CD4-positive, alpha-beta T cell treated with Interferon alpha-2 for 1 hour (primary cell): ENCODE data around the gene WIPF2.
"Not testable (repeated sequence)": the region's sequence is repeated elsewhere in the genome, so short reads cannot be mapped to it uniquely, and the experiment has no call there.

Experiments used
- DNase-seq, 2 donors: peaks; one replicate each; pipeline ENCODE4 v3.0.0-alpha.2; 2020 to 2022

WIPF2 gene

DNA sequence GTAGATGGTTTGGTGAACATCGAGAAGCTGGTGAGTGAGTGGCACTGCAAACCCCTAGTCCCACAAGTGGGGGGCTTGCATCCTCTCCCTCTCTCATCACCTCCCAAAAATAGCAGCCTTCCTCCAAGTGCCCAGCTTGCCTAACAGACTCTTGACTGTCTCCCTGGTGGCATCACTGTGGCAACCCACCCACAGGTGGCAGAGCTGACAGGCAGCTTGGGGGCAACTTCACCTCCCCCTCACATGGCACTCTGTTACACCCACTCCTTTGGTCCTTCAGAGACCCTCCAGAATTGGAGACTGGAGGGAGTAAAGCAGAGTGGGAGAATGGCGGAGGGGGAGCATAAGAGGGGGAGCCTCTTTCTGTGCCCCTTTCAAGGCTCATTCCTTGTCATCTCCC, 26.1 kb upstream of the WIPF2 start:
- no peak for DNase-seq

DNA sequence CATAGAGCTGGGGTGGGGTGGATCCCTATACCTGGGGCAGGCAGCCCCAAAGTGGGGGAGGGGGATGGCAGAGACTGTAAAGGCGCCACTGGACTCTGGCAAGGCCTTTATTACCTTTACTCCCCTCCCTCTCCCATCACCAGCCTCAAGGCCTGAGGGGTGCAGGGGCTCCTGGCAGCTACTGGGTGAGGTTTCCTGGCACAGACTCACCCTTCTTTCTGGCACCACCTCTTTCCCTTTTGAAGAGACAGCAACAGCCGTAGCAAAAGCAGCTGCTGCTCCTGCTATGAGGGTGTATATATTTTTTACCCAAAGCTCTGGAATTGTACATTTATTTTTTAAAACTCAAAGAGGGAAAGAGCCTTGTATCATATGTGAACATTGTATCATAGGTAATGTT, 24.3 kb upstream of the WIPF2 start:
- DNase-seq: no peak

DNA sequence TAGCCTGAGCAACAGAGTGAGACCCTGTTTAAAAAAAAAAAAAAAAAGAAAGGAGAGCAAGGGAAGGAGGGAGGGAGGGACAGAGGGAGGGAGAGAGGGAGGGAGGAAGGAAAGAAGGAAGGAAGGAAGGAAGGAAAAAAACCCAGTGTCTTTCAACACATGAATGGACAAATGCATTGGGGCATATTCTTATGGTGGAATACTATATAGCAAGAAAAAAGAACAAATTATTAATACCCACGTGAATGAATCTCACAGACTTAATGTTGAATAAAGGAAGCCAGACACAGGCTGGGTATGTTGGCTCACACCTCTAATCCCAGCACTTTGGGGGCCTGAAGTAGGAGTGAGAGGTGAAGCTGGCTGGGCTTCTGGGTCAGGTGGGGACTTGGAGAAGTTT, 21.6 kb upstream of the WIPF2 start:
- no peak for DNase-seq

DNA sequence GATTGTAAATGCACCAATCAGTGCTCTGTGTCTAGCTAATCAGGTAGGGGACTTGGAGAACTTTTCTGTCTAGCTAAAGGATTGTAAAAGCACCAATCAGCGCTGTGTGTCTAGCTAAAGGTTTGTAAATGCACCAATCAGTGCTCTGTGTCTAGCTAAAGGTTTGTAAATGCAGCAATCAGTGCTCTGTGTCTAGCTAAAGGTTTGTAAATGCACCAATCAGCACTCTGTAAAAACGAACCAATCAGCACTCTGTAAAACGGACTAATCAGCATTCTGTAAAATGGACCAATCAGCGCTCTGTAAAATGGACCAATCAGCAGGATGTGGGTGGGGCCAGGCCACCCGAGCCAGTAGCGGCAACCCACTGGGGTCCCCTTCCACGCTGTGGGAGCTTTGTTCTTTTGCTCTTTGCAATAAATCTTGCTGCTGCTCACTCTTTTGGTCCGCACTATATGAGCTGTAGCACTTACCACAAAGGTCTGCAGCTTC, 21.1 kb upstream of the WIPF2 start:
- DNase-seq: peak; percentile 12 to 49

DNA sequence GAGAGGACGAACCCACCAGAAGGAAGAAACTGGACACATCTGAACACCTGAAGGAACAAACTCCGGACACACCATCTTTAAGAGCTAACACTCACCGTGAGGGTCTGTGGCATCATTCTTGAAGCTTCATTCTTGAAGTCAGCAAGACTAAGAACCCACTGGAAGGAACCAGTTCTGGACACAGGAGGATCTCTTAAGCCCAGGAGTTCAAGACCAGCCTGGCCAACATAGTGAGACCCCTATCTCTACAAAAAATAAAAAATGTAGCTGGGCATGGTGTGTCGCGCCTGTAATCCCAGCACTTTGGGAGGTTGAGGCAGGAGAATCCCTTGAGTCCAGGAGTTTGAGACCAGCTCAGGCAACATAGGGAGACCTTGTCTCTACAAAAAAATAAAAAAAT, 20.5 kb upstream of the WIPF2 start:
- DNase-seq: no peak

DNA sequence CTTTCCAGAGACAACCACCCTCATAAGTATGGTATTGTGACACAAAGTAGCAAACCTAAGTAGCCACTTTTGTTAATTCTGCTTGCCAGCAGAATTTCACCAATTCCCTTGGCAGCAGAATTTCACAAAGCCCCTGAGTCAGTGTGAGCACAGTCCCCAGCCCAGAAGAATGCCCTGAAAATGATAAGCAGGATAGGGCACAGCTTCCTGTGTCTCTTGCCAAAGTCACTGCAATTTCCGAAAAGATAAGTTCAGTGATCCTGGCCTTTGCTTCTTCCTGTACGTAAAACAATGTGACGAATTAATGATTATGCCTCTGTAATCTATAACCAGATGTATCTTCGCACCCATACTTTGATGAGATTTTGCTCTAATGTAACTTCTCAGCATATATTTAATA, 16.0 kb upstream of the WIPF2 start:
- DNase-seq: no peak

DNA sequence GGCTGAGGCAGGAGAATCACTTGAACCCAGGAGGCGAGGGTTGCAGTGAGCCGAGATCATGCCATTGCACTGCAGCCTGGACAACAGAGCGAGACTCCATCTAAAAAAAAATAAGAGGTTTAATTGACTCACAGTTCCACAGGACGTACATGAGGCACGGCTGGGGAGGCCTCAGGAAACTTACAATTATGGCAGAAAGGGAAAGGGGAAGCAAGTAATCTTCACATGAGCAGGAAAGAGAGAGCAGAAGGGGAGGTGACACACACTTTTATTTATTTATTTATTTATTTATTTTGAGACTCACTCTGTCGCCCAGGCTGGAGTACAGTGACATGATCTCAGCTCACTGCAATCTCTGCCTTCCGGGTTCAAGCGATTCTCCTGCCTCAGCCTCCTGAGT, 12.9 kb upstream of the WIPF2 start:
- not testable (repeated sequence) for DNase-seq

DNA sequence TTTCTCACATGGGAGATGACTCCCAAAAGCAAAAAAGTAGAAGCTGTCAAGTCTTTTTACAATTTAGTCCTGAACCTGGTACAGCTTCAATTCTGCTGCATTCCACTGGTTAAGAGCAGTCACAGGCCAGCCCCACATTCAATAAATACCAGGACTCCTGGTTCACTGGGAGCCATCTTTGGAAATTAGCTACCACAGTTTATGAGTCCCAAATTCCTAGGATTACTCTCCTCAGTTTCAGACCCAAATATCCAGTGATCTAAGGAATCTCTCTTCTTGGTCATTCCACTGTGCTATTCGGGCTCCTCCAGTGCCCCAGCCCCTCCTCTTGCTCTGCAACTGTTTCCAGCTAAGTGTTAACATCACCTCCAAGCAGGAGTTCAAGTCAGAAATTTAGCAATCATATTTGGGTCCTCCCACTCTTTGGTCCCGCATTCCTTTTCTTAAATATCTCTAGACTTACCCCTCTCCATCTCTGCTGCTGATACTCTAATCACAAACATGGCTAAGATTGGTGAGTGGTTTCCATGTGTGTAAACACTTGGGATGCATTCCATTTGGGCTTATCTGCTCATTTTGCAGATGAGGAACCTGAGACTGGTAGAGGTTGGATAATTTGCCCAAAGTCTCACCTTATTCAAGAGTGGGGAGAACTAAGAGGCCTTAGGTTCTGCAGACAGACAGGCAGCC, 9.6 kb upstream of the WIPF2 start:
- no peak for DNase-seq

DNA sequence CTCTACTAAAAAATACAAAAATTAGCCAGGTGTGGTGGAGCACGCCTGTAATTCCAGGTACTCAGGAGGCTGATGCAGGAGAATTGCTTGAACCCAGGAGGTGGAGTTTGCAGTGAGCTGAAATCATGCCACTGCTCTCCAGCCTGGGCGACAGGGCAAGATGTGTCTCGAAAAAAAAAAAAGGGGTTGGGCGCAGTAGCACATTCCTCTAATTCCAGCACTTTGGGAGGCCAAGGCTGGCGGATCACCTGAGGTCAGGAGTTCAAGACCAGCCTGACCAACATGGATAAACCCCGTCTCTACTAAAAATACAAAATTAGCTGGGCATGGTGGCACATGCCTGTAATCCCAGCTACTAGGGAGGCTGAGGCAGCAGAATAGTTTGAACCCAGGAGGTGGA, 5.2 kb upstream of the WIPF2 start:
- DNase-seq: not testable (repeated sequence)

DNA sequence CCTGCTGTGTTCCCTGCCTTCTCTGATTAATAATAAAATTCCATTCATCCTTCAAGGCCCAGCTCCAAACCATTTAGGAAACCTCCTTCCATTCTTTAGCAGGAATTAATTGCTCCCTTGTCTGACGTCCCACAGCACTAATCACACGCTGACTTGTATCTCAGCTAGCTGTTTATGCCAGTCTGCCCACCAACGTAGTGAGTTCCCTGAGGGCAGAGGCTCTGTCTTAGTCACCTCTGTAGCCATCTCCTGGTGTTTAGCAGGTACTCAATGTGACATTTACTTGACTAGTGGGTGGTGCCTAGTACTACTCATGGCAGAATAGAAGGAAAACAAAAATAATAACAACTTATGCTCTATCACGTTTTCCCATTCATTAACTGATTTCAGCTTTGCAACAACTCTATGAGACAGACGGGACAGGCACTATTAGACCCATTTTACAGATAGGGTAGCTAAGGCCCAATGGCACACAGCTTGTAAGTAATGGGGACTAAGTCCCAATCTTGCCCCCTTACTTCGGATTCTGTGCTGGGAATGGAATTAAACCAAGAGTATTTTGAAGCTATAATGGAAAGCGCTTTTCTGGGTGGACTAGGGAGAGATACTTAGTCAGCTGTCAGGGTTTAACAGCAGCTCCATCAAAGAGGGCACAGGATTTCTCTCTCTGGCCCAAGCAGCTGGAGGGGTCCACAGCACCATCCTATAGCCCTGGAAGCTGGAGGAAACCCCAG, 931 bp upstream of the WIPF2 start:
- no peak for DNase-seq

DNA sequence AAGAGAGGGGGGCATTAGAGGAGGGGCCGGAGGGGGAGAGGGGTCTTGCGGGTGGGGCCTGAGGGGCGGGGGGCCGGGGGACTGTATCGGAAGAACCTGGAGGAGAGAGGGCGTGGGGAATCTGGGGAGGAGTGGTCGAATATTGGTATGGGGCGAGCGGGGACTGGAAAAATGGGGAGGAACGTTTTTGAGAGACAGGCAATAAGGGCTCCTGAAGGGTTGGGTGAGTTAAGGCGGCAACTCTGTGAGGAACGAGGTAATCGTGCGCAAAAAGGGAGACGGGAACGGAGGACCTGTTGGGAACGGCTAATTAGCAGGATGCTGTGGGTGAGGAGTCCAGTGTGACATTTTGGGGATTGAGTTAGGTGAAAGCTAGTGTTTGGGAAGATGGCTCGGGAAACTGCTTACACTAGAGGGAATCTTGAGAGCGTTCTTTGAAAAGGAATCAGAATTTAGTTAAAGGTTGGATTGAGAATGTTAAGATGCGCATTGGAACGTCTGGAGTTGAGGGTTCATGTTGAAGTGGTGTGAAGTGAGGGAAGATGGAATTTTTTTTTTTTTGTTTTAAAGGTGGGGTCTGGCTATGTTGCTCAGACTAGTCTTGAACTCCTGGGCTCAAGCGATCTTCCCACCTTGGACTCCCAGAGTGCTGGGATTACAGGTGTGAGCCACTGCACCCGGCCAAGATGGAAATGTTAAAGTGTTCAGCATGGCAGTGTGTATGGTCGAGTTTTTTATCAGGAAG, 662 bp downstream of the WIPF2 start:
- peak; percentile 2 to 39 for DNase-seq

DNA sequence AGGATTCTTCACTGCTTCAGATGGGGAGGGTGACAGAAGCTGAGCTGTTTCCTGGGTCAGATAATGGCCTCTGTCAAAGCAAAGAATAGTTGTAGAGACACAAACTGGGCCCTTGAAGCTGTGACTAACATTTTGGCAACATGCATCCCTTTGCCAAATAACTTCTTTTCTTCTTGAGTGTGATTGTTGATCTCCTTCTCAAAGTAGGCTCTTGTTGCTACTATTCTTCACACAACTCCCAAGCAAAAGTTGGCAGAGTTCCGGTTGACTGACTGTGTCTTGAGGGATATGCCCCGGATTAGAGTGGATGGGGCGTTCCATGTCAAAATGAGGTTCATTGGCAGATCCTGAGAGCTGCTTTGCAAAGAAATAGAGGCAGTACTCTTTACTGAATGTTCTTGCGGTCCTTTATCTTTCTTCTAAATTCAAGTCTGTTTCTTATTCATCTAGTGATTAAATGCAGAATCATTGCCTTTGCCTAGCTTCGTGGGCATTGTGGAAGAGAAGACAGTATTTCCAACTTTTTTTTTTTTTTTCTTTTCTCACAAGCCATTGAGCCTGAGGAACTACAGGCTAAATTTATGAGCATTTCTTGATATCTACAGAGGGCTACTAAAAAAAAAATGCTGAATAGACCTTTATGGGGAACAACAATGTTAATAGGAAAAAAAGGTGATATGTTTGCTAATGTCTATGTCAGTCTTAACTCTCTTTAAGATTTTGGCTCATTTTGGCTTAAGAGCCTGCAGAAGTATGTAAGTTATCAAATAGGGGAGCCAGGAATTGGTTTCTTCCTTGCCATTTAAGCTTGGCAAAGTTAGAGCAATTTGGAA, 5.8 kb downstream of the WIPF2 start:
- no peak for DNase-seq

DNA sequence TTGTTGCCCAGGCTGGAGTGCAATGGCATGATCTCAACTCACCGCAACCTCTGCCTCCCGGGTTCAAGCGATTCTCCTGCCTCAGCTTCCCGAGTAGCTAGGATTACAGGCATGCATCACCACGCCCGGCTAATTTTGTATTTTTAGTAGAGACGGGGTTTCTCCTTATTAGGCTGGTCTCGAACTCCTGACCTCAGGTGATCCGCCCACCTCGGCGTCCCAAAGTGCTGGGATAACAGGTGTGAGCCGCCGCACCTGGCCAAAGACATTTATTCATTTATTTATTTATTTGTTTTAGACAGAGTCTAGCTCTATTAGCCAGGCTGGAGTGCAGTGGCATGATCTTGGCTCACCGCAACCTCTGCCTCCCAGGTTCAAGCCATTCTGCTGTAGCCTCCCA, 10.0 kb downstream of the WIPF2 start:
- not testable (repeated sequence) for DNase-seq

DNA sequence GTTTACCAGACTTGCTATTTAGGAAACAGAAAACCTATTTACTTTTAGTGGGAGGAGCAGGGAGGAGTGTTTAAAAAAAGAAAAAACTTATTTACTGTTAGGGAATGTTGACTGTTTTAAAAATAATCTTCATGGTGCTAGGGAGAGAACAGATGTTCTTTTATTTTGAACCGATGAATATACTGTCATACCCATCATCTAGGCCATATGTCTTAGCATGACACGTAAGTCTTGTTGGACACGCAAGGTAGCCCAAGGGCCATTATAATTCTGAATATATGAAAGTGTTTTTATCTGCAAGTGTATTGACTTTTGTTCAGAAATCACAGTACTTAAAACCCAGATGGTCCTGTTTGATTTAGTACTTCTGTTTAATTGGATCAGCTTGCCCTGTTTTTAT, 11.6 kb downstream of the WIPF2 start:
- DNase-seq: no peak

DNA sequence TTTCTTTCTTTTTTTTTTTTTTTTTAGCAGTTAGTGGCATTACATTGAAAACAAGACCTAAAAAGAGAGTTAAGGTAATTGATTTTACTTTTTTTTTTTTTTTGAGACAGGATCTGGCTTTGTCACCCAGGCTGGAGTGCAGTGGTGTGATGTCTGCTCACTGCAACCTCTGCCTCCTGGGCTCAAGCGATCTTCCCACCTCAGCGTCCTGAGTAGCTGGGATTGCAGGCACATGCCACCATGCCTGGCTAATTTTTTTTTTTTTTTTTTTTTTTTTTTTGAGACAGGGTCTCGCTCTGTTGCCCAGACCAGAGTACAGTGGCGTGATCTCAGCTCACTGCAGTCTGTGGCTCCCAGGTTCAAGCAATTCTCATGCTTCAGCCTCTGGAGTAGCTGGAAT, 12.8 kb downstream of the WIPF2 start:
- not testable (repeated sequence) for DNase-seq

DNA sequence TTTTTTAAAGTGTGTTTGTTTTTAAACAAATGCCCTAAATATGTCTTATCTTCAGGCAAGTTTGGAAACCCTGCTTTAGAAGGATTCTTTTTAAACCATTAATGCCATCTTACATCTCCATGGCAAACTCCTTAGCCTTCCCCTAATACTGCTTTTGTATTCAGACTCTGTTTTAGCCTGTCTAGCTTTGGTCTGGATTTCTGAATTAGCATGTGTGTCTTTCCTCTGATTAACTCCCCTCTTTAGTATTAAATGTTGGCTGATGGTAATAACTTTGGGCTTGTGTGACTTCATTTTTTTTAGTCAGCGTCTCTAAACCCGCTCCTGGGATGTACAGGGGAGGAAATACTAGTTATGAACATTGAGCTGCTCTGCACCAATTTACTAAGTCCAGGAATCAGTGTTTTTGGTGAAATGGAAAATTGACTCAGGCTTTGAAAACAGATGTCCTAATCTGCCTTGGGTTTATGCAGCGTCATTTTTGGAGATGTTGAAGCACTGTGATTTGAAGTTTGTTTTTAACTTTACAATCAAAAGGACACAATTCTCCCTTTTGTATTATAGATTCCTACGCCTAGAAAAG, 22.2 kb downstream of the WIPF2 start:
- DNase-seq: no peak

DNA sequence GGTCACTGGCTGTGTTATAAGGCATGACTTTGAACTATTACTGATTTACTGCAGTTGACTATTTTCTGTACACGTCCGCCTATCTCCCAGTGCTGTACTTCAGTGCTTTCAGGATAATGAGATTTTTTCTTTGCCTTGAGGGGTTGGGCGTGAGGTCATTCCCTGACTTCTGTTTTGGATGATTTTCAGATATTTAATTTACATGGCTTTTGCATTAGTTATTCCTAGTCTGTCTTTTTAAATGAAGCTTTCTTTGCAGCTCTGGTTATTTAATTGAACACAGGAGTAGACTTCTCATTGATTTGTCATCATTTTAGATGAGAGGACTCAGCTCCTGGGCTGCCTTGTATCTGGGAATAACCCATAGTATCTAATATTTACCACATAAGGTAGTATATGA, 23.7 kb downstream of the WIPF2 start:
- DNase-seq: no peak

DNA sequence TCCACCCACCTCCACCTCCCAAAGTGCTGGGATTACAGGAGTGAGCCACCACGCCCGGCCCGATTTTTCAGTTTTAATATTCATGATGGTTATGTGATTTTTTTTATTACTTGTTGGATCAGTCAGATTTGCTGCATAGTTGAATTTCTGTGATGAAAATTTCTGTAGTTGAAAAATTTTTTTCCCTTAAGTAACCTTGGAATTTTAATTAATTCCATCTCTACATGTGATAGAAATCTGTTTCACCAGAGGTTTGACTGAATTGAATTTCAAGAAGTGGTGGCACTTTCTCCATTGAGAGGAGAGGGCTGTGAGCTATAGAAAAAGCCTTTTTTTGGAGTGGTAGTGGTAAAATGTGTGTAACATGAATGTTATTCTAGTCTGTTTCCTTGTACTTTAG, 24.7 kb downstream of the WIPF2 start:
- no peak for DNase-seq

DNA sequence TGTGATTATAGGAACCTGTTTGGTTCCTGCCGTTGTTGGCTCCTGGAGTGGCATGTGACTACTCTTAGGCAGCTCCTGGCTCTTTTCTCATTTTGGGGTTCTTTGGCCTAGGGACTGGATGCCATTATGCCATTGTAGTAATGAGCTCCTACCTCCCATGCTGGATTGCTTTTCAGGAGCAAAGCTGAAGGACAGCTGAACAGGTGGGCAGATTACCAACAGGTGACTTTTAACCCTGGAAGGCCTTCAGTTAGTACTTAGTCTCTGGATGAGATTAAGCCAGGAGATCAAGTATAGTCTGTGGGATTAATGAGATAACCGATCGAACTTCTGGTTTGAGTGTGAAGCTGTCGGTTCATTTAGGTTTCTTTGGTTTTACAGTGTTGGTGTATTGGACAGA, 25.2 kb downstream of the WIPF2 start:
- DNase-seq: no peak

DNA sequence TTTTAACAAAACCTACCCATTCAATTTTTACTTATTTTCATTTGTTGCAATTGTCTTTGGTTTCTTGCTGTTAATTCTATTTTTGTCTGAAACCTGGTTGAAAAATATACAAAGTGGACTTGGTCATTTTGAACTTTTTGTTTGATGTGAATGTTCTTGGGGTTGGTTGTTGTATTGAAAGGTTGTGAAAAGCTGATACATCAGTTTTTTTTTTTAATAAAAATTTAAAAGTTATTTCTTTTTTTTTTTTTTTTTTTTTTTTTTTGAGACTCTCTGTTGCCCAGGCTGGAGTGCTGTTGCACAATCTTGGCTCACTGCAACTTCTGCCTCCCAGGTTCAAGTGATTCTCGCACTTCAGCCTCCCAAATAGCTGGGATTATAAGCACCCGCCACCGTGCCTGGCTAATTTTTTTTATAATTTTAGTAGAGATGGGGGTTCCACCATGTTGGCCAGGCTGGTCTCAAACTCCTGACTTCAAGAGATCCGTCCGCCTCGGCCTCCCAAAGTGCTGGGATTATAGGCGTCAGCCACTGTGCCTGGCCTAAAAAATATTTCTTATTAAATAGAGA, 28.9 kb downstream of the WIPF2 start:
- DNase-seq: no peak

DNA sequence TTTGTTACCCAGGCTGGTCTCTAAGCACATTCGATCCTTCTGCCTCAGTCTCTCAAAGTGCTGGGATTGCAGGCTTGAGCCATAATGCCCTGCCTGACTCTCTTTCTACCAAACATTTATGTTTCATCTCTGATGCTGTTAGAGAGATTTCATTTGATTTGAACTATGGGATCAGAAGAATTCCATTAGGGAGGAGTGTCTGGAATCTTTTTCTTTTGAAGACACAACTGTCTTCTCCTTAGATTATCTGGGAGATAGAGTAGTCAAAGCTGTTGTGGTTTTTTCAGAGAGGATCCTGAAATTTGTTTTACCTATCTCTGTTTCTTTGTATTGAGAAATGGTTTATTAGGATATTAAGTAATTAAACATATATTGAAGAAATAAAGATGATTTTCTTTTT, 29.4 kb downstream of the WIPF2 start:
- DNase-seq: no peak

DNA sequence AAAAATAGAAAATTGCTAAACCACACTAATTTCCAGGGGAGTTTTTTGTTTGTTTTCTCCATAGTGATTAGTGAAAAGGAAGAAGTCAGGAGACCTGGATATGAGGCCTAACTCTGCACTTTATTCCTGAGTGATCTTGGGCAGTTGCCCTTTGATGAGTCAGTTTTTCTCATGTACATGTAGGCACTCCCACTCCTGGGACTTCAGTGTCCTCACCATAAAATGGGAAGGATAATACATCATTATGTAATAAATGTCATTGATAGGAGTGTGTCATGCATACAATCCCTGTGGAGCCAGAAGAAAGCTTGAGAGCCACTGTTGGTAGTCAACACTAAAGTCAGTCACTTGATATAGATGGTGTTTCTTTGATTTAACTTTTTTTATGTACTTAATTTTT, 32.5 kb downstream of the WIPF2 start:
- no peak for DNase-seq
